Measurements from ENCODE around the gene TFEB.

DNA sequence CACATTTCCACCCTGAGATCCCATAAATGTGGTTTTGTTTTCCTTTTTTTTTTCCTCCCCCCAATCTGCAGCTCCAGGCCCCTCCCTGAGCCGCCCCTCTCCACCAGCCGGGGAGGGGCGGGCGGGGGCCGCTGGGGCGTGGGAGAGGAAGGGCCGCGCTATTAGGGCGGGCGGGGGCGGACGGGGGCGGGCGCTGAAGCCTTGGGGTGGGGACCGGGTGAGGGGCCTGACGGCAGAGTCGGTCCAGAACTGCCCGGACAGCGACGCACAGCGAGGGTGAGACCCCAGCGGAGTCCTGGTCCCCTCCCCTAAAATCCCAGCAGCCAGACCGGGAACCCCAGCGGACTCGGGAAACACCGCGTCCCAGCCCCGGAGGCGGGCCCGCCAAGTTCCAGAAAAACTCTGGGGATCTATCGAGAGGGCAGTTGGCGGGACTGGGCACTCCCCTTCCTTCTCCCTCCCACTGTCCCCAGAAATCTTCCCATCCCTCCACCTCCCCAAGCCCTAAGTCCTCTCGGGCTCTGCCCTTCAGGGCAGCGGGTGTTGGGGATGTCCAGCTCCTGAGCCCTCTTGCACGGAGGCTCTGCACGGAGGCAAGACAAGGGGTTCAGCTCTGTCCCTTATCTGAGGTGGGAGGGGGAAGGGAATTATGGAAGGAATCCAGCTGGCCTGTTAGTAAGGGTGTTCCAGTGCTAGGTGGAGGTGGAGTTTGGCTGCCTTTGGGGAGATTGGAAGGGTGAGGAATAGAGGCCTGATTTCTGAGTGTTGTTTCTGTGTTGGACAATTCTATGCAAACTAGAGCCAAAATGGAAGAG lies 45.4 kb upstream of the TFEB start, which contains the start of gene PRICKLE4:
- no peak for TF ChIP-seq CTCF (IDR thresholded peaks at IDR 0.05)
- no peak for TF ChIP-seq POLR2A (IDR thresholded peaks at IDR 0.05)
